HG03025 (cell line): ENCODE results near the gene TMEM17.

Experiments used
- ATAC-seq: cut with Tn5 transposase; IDR thresholded peaks from one replicate; pipeline ENCODE4 v1.9.1; 2021; ENCODE audit warnings: mild to moderate bottlenecking, moderate library complexity; ENCODE audit not compliant: unreplicated experiment, low FRiP score

The TMEM17 gene

GRCh38 chr2:62512384-62512783 is 6.4 kb upstream of the TMEM17 start:
- ATAC-seq, result no peak

DNA sequence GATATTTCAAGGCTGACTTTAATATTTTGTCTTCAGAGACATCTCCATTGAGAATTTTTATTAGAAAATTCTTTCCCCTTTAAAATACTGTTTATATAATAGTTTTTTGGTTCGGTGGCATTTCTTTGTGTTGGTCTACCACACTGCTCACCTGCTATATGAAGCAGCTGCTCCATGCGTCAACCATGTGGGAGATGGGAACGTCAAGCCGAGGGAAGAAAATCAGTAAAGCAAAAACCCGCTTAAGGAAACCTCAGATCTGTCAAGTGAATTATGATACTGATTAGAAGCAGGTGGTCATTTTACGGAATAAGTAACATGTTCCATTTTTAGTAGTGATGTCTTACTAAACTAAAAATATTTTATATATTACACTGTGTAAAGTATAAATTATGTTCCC is 5.6 kb upstream of the TMEM17 start:
- no peak for ATAC-seq

GRCh38 chr2:62506421-62506750 is 391 bp upstream of the TMEM17 start:
- peak; percentile 27 for ATAC-seq

- no peak for ATAC-seq
These were observed 766 bp downstream of the TMEM17 start for GRCh38 chr2:62505109-62505749.

DNA sequence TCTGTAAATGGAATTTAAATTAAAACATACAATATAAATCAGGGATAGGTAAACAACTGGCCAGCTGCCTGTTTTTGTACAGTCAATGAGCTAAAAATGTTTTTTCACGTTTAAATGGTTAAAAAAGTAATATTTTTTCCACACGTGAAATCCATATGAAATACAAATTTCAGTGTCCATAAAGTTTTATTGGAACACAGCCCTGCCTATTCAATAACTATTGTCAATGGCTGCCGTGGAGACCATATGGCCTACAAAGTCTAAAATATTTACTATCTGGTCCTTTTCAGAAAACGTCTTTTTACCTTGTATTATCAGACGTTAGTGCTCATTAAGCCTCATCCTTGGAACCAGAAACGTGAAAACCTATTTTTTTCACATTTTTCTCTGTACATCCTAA is 1.3 kb downstream of the TMEM17 start:
- ATAC-seq, result no peak

DNA sequence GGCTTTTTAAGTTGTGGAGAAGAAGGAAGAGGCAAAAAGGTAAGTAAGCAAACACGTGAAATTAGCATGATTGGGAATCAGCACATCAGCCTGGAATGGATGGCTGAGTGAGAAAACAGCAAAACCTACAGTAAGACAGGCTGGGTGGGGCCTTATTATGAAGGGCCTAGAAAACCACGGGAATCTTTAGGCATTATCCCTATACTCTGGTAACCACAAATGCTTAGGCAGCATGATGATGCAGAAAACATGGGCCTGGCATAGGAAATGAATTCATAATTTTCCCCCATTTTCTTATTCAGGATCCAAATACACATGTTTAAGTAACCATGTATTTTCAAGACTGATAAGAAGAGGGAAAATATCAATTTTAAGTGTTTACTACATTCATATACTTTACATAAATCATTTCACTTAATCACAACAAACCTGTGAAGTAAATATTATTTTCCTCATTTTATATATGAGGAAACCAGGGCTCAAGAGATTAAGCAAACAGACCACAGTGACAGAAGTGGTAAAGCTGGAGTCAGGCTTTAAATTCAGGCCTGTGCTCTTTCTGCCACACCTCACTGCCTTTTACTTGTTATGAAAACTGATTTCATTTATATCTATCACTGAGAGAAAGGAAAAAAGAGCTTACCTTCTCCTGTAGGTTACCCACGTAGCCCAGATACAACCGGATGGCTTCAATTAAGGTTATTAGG is 4.0 kb downstream of the TMEM17 start:
- ATAC-seq, result no peak

- ATAC-seq, result no peak
These were observed 4.9 kb downstream of the TMEM17 start for GRCh38 chr2:62501069-62501468.

DNA sequence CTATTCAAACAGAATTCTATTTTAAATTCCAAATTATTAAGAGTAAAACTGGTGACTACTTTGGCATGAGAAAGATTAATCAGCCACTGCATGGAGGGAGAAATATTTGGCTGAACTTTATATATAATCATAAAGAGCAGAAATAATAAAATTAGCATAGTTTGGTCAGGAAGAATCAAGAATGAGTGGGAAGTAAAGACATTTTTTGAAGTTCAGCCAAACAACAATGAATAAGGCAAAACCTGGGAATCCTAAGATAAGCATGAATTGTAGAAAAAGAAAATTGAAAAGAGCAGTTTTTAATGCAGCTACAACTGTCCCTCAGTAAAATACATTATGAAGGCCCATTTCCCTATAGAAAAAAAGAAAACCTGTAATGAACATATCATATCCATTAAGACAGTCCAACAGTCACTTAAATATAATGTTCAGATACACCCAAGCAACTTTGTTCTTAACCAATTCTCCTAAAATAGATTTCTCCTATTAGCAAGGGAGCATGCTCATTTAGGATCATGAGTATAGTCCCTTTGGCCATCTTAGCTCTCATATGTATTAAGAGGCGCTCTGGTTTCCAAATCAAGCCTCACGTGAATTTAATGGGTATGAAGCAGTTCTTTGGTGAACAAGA is 6.5 kb downstream of the TMEM17 start:
- ATAC-seq, result no peak

DNA sequence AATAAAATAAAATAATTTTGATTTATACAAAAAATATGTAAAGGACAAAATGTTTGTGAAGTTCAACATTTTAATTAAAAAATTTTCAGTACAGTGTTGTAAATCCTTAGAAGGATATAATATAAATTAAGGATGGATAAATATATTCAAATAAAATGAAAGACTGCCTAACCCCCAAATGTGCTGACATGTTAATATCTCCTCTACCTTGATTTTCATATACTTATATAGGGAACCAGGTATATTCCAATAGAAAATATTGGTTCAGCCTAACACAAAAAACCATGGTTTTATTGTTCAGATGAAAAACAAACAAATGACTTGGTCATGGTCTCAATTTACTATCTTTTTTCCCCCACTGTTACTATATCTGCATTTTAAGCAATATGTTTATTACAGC is 7.3 kb downstream of the TMEM17 start:
- no peak for ATAC-seq

- no peak for ATAC-seq
These were observed 10.2 kb downstream of the TMEM17 start for GRCh38 chr2:62495761-62496160.

DNA sequence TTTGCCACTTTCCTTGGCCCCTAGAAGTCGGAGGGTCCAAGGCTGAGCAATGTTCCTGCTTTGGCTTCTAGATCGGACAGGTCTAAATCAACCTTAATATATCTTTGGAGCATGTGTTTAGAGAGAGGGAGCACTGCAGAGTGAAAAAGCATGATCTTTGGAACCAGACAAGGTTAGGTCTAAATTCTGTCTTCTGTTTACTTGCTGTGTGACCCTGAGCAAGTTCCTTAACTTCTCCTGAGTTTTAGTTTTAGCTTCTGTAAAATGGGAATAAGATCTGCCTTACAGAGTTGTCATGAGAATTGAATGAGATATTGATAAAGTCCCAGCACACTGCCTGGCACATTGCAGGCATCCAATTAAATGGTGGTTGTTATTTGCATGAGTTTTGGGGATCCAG is 13.9 kb downstream of the TMEM17 start:
- no peak for ATAC-seq

GRCh38 chr2:62489702-62490101 is 16.3 kb downstream of the TMEM17 start:
- ATAC-seq, result no peak

DNA sequence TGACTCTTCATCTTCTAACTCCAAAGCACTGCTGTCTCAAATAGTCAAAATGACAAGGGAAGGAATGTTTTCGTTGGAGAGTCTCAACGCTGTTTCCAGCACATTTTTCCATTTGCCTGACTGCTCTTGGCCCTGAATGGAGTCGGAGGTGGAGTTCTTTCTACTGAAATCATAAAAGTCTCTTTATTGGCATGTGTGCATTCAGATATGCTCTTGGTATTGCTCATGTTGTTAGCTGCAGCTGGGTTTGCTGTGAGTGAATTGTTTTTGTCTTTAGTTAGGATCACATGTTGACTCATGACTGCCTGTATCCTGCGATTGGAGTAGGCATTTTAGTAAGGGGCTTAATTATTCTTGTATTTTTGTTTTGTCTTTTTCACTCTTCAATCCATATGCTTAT is 16.8 kb downstream of the TMEM17 start:
- no peak for ATAC-seq

- ATAC-seq, result no peak
These were observed 19.6 kb downstream of the TMEM17 start for GRCh38 chr2:62486439-62486765.

GRCh38 chr2:62485761-62486438 is 20.1 kb downstream of the TMEM17 start:
- ATAC-seq, result no peak

DNA sequence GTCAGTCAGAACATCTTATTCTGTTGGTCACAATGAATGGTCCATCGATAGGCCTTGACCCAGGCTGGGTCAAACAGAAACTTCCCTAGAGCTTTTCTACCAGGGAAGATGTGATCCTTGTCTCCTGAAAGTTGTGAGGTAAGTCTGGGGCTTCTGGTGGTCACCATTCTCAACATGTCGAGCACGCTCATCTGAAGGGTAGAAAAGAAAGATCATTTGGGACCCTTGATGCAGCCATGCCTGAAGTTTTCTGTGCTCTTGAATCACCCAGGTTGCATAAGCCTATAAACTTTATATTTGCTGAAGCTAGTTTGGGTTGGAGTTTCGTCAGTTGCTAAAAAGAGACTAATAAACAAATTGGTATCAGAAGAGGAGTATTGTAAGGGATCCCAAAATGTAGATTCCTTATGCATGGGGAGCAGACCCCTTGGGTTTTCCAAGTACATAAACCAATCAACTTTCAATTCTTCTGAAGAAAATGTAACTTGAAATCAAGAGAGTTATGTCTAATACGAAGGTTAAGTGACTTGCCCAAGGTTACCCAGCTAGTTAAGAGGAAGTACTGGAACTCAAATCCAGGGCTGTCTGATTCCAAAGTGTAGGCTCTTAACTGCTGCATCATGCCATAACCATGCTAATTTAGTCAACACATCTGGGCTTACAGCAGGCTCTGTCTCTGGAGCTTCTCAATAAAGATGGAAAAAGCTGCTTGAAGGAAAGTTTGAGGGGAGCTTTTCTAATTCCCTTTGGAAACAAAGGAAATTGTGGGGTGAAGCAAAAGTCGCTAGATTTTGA is 23.2 kb downstream of the TMEM17 start:
- no peak for ATAC-seq

DNA sequence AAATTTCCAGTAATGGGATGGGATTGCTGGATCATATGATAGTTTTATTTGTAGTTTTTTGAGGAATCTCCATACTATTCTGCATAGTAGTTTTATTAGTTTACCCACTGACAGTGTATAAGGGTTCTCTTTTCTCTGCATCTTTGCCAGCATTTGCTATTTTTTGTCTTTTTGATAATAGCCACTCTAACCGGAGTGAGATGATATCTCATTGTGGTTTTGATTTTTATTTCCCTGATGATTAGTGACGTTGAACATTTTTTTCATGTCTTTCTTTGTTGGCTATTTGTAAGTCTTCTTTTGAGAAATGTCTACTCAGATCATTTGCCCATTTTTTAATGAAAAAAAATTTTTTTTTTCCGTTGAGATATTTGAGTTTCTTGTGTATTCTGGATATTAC is 26.1 kb downstream of the TMEM17 start:
- ATAC-seq, result no peak

DNA sequence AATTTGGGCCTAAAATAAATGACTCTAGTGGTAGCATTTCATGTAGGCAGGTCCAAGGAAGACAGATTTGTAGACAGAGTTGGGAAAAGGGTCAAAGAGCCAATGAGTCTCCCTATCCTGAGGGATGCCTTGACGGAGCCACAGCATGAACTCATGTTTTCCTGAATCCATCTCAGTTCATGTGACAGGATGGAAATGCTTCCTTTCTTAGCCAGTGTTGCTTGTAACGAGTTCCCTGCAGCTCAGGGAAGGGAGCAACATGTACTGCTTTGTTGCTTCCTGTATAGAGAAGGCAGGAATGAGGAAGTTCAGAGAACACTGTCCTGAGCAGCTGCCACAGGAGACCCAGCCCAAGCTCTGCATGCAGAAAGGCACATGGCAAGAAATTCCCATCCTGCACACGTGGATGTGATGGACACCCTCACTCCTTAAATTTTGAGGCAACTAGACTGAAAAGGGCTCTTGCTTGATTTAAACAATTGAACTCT is 27.9 kb downstream of the TMEM17 start:
- no peak for ATAC-seq

- ATAC-seq, result no peak
These were observed 28.4 kb downstream of the TMEM17 start for GRCh38 chr2:62477573-62477972.

GRCh38 chr2:62475172-62476011 is 30.6 kb downstream of the TMEM17 start:
- ATAC-seq, result no peak
